Mesothelial cell of epicardium (in vitro differentiated cells): ENCODE data around the gene DZANK1. TPM values are rescaled to one million over a fixed set of nuclear protein-coding genes. Genes with fewer than 3 reads are reported as not detected.

Experiments used
- DNase-seq, 2 experiments: peaks; one replicate each; pipeline ENCODE4 v3.0.0; 2021; ENCODE audit warnings: low spot score in 2 of 2; ENCODE audit not compliant: unreplicated experiment in 2 of 2
- H3K27ac Mint-ChIP-seq: 2 replicates; pipeline ENCODE4 v1.8.0; 2021; ENCODE audit warnings: mixed read lengths
- H3K27me3 Mint-ChIP-seq: 2 replicates; pipeline ENCODE4 v1.8.0; 2021; ENCODE audit warnings: low read depth, mixed read lengths
- H3K36me3 Mint-ChIP-seq: 2 replicates; pipeline ENCODE4 v1.8.0; 2021; ENCODE audit warnings: mixed read lengths
- H3K4me1 Mint-ChIP-seq: 2 replicates; pipeline ENCODE4 v1.8.0; 2021; ENCODE audit warnings: mixed read lengths
- H3K4me3 Mint-ChIP-seq: 2 replicates; pipeline ENCODE4 v1.8.0; 2021; ENCODE audit warnings: mild to moderate bottlenecking, moderate library complexity, mixed read lengths
- H3K9me3 Mint-ChIP-seq: 2 replicates; pipeline ENCODE4 v1.8.0; 2021; ENCODE audit warnings: mixed read lengths
- total RNA-seq: library from RNA; stranded (reverse); gene quantifications from 3 replicates; pipeline ENCODE4 v1.2.1, GENCODE V29; 2021
- TF ChIP-seq, protein P1 (sequence below): fragments of 200-600 bp; sonication (generic); IDR thresholded peaks from one replicate; pipeline ENCODE4 v1.5.0; 2021; ENCODE audit warnings: antibody characterized with exemption; ENCODE audit not compliant: unreplicated experiment

The DZANK1 gene
- 5.3 to 8.2 TPM (median 7.2 TPM) in 3 replicates for total RNA-seq

DNA sequence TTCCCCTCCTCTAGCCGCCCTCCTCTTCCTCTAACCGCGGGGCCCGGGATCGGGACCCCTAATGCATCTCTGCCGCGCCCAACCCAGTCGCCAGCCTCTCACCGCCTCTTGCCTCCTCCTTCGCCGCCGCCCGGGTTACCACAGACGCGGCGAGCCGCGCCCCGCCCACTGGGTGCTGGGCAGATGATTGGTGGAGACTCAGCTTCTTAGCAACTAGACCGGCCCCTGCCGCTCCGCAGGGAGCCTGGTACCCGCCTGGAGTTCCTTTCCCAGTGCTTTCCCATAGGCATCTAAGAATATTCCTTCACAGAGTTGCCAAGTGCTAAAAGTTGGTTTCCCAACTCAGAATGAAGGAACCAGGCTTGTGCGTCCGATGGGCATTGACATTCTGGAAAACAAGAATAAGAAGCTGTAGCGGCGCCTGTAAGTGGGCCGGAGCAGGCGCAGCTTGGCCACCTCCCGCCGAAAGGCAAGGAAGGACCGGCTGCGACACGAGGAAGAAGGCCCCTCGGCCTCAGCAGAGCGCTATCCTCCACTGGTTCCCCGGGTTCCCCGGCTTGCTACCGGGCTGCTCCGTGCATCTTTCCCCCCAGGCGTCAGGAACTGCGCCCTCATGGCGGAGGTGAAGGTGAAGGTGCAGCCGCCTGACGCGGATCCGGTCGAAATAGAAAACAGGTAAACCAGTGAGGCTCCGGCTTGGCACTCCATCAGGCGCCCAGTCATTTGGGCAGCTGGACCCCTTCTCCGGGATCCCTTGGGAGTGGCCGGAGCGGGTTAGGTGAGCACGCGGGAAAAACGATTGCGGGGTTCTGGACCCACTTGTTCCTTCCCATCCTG, at the start of gene DZANK1, which contains the start of gene POLR3F:
Gene DZANK1 (minus strand): TSS at position 137 of the 837 bp plus-strand sequence. CDS start 1,672 bp downstream, outside the sequence.
Gene POLR3F (plus strand): TSS at position 497 of the 837 bp plus-strand sequence. CDS start 117 bp downstream, at position 614.
- peak; percentile 90 to 95 for DNase-seq
- Mint-ChIP-seq H3K27me3 (no peaks in the 10 kb centered on the region), H3K36me3 (no peaks in the 10 kb centered on the region), H3K27ac (peak within 1 kb of the TSS; percentile 100), H3K9me3 (no peaks in the 10 kb centered on the region), H3K4me3 (peak within 1 kb of the TSS; percentile 99), H3K4me1 (peaks cover 29% of the 10 kb centered on the region)
- TF ChIP-seq, protein P1, sequence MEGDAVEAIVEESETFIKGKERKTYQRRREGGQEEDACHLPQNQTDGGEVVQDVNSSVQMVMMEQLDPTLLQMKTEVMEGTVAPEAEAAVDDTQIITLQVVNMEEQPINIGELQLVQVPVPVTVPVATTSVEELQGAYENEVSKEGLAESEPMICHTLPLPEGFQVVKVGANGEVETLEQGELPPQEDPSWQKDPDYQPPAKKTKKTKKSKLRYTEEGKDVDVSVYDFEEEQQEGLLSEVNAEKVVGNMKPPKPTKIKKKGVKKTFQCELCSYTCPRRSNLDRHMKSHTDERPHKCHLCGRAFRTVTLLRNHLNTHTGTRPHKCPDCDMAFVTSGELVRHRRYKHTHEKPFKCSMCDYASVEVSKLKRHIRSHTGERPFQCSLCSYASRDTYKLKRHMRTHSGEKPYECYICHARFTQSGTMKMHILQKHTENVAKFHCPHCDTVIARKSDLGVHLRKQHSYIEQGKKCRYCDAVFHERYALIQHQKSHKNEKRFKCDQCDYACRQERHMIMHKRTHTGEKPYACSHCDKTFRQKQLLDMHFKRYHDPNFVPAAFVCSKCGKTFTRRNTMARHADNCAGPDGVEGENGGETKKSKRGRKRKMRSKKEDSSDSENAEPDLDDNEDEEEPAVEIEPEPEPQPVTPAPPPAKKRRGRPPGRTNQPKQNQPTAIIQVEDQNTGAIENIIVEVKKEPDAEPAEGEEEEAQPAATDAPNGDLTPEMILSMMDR = no peak

DNA sequence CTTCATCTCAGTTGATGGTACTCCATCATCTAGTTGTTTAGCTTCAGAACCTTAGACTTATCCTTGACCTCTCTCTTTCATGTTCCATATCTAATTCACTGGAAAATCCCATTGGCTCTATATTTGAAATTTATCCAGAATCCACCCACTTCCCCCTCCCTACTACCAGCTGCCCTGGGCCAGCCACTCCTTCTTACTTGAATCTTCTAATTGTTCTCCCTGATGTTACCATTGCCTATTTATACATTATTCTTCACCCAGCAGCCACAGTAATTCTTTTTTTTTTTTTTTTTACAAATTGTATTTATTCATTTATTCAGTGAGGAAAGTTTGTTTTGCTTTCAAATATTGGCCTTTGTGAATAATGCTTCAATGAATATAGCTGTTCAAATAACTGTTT, 49.1 kb upstream of the DZANK1 start:
- H3K27me3 Mint-ChIP-seq = no peaks in the 10 kb centered on the region
- H3K36me3 Mint-ChIP-seq = peaks cover 17% of the 10 kb centered on the region
- no peak for DNase-seq
- H3K9me3 Mint-ChIP-seq = no peaks in the 10 kb centered on the region
- TF ChIP-seq, protein P1 = no peak
- H3K4me3 Mint-ChIP-seq = no peak overlapping the region
- no peaks in the 10 kb centered on the region for H3K4me1 Mint-ChIP-seq
- H3K27ac Mint-ChIP-seq = no peak overlapping the region

DNA sequence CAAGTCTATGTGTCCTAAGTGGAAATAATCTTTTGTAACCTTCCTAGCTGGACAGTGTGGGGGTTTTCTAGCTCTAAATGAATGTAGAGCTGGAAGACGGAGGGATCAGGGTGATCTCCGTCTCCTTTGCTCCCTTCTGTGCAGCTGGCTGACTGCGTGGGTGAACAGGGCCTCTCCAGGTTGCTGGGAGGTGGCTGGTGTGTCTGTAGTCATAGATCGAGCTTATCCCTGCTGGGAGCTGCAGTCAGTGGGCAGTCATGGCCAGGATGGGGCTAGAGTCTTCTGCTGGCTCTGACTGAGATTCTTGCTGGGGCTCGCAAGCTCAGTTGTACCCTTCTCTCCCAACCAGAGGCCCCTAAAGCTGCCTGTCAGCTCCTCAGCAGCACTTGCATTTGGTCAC, 47.3 kb upstream of the DZANK1 start:
- Mint-ChIP-seq H3K9me3 (no peaks in the 10 kb centered on the region), H3K4me1 (peaks cover 2% of the 10 kb centered on the region), H3K36me3 (peaks cover 17% of the 10 kb centered on the region), H3K27me3 (no peaks in the 10 kb centered on the region), H3K27ac (no peak overlapping the region), H3K4me3 (no peak overlapping the region)
- no peak for DNase-seq
- TF ChIP-seq, protein P1 = no peak

DNA sequence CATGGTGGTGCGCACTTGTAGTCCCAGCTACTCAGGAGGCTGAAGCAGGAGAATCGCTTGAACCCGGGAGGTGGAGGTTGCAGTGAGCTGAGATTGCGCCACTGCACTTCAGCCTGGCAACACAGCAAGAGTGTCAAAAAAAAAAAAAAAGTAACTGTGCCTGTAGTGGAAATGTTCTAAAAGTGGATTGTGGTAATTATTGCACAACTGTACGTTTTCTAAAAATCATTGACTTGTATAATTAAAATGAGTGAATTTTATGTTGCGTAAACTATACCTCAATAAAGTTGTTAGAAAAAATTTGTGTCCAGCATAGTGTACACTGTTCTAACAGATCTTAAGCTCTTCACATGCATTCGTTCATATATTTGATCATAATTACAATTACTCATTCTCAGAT, 46.4 kb upstream of the DZANK1 start:
- Mint-ChIP-seq H3K4me3 (no peak overlapping the region), H3K27ac (no peak overlapping the region), H3K9me3 (no peaks in the 10 kb centered on the region), H3K4me1 (peaks cover 10% of the 10 kb centered on the region), H3K36me3 (peaks cover 17% of the 10 kb centered on the region), H3K27me3 (no peaks in the 10 kb centered on the region)
- TF ChIP-seq, protein P1 = no peak
- DNase-seq = no peak

DNA sequence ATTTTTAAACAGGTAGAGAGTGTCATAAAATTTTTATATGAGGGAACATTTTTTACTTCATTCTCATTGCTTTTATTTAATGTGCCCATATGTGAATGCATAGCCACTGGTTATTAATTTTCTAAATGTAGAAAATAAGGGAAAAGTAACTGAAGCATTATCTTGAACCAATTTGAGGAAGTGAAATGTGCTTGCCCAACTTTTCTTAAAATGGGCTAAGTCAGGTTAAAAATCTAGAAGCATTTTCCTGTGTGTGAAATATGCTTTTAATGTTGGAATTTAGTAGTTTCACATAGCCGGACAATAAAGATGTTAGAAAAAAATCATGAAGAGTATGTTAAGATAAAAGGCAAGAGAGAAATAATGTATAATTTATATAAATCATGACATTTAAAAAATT, 44.7 kb upstream of the DZANK1 start:
- H3K4me3 Mint-ChIP-seq = no peak overlapping the region
- no peaks in the 10 kb centered on the region for H3K9me3 Mint-ChIP-seq
- TF ChIP-seq, protein P1 = no peak
- H3K27ac Mint-ChIP-seq = no peak overlapping the region
- H3K4me1 Mint-ChIP-seq = peaks cover 20% of the 10 kb centered on the region
- no peaks in the 10 kb centered on the region for H3K27me3 Mint-ChIP-seq
- DNase-seq = no peak
- H3K36me3 Mint-ChIP-seq = peaks cover 17% of the 10 kb centered on the region
